Transverse colon (tissue), 3 donors: ENCODE results near the gene ATP6V1C2.

Experiments
- CTCF ChIP-seq, 5 experiments: fragments of 200-600 bp in 3 of 5; fragments of 450-650 bp in 2 of 5; sonication (generic) in 3 of 5; IDR thresholded peaks; 1 replicate in 2 of 5; 2 replicates in 3 of 5; pipeline ENCODE4 v1.5.1; 2016 to 2017; ENCODE audit warnings: antibody characterized with exemption in 5 of 5, inconsistent platforms in 3 of 5, mild to moderate bottlenecking in 2 of 5, moderate library complexity in 1 of 5
- EP300 ChIP-seq: sonication (generic); formaldehyde crosslinking; IDR thresholded peaks from one replicate; pipeline ENCODE4 v1.6.1; 2017; ENCODE audit warnings: antibody characterized with exemption, low read depth
- POLR2A ChIP-seq: fragments of 450-650 bp; IDR thresholded peaks from one replicate; pipeline ENCODE4 v1.6.1; 2016; ENCODE audit warnings: antibody characterized with exemption, mild to moderate bottlenecking, moderate library complexity

- TF ChIP-seq CTCF (IDR thresholded peaks at IDR 0.05) (no peak), POLR2A (no peak), EP300 (no peak)
Observed at GRCh38 chr2:10764896-10765295, 43.5 kb downstream of the ATP6V1C2 start.
